Osteocyte (in vitro differentiated cells): ENCODE measurements around the gene CELF1. TPM values are rescaled to one million over a fixed set of nuclear protein-coding genes. Genes with fewer than 3 reads are reported as not detected.

Experiments used
- DNase-seq: peaks from one replicate; pipeline ENCODE4 v3.0.0; 2021; ENCODE audit warnings: mixed read lengths; ENCODE audit not compliant: unreplicated experiment; ENCODE audit errors: extremely low spot score
- H3K27ac Mint-ChIP-seq: one replicate; pipeline ENCODE4 v1.8.0; 2021; ENCODE audit warnings: mild to moderate bottlenecking, mixed read lengths; ENCODE audit not compliant: unreplicated experiment
- H3K27me3 Mint-ChIP-seq: one replicate; pipeline ENCODE4 v1.8.0; 2021; ENCODE audit warnings: mixed read lengths; ENCODE audit not compliant: unreplicated experiment
- H3K36me3 Mint-ChIP-seq: one replicate; pipeline ENCODE4 v1.8.0; 2021; ENCODE audit warnings: mixed read lengths; ENCODE audit not compliant: unreplicated experiment
- H3K4me1 Mint-ChIP-seq: one replicate; pipeline ENCODE4 v1.8.0; 2021; ENCODE audit warnings: mixed read lengths; ENCODE audit not compliant: unreplicated experiment
- H3K4me3 Mint-ChIP-seq: one replicate; pipeline ENCODE4 v1.8.0; 2021; ENCODE audit warnings: mild to moderate bottlenecking, moderate library complexity, mixed read lengths; ENCODE audit not compliant: unreplicated experiment
- H3K9me3 Mint-ChIP-seq: one replicate; pipeline ENCODE4 v1.8.0; 2021; ENCODE audit warnings: mixed read lengths; ENCODE audit not compliant: unreplicated experiment
- total RNA-seq: library from RNA; stranded (reverse); gene quantifications from 2 replicates; pipeline ENCODE4 v1.2.1, GENCODE V29; 2021
- TF ChIP-seq, protein P1 (sequence below): fragments of 200-600 bp; sonication (generic); IDR thresholded peaks from 2 replicates; pipeline ENCODE4 v1.5.0; 2021; ENCODE audit warnings: antibody characterized with exemption, mild to moderate bottlenecking, moderate library complexity

The CELF1 gene
- total RNA-seq, 1 donor from 2014 or later = 88.6 TPM

DNA sequence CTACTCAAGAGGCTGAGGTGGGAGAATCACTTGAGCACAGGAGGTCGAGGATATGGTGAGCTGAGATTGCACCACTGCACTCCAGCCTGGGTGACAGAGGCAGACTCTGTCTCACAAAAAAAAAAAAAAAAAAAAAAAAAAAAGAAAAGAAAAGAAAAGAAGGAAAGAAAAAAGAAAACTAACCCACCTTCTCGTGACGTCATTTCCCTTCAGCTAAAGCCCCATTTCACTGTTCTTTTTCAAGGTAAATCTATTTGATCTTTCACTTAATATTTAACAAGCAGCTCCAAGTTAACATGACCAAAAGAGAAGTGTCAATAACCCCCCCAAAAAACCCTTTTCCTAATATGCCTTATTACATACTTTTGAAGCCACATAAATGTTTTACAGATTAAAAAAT lies 109.1 kb downstream of the CELF1 start:
- Mint-ChIP-seq H3K9me3 (no peaks in the 10 kb centered on the region), H3K27me3 (no peaks in the 10 kb centered on the region), H3K36me3 (no peaks in the 10 kb centered on the region), H3K27ac (no peak overlapping the region), H3K4me1 (no peaks in the 10 kb centered on the region), H3K4me3 (no peak overlapping the region)
- DNase-seq = no peak
- TF ChIP-seq, protein P1, sequence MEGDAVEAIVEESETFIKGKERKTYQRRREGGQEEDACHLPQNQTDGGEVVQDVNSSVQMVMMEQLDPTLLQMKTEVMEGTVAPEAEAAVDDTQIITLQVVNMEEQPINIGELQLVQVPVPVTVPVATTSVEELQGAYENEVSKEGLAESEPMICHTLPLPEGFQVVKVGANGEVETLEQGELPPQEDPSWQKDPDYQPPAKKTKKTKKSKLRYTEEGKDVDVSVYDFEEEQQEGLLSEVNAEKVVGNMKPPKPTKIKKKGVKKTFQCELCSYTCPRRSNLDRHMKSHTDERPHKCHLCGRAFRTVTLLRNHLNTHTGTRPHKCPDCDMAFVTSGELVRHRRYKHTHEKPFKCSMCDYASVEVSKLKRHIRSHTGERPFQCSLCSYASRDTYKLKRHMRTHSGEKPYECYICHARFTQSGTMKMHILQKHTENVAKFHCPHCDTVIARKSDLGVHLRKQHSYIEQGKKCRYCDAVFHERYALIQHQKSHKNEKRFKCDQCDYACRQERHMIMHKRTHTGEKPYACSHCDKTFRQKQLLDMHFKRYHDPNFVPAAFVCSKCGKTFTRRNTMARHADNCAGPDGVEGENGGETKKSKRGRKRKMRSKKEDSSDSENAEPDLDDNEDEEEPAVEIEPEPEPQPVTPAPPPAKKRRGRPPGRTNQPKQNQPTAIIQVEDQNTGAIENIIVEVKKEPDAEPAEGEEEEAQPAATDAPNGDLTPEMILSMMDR = no peak

DNA sequence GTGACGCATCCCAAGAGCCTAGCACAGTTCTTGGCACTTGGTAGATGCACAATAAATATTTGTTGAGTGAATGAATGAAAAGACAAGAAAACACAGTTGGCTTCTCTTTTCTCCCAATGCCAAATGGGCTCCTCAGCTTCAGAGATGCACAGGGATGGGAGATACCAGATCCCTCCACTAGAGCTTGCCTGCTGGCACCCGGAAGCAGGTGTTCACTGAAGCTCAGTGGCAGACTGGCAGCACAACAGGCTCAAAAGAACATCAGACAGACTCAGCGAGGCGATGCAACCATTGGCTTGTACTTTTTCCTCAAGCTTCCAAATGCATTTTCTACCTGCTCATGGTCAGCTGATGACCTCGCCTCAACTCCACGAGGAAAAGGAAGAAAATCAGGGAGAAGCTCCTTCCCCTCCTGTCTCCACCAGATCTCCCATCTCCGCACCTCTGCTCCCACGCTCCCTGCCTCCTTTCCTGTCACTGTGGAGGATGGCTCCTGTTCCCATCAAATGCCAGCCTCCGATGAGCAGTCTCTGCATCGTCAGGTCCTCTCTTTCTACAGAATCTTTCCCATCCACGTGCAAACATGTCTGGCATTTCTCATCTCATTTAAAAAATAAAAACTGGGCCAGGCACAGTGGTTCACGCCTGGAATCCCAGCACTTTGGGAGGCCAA lies 109.8 kb downstream of the CELF1 start:
- no peaks in the 10 kb centered on the region for H3K9me3 Mint-ChIP-seq
- no peaks in the 10 kb centered on the region for H3K36me3 Mint-ChIP-seq
- no peaks in the 10 kb centered on the region for H3K4me1 Mint-ChIP-seq
- TF ChIP-seq, protein P1 = no peak
- H3K27ac Mint-ChIP-seq = no peak overlapping the region
- H3K27me3 Mint-ChIP-seq = no peaks in the 10 kb centered on the region
- H3K4me3 Mint-ChIP-seq = no peak overlapping the region
- no peak for DNase-seq

DNA sequence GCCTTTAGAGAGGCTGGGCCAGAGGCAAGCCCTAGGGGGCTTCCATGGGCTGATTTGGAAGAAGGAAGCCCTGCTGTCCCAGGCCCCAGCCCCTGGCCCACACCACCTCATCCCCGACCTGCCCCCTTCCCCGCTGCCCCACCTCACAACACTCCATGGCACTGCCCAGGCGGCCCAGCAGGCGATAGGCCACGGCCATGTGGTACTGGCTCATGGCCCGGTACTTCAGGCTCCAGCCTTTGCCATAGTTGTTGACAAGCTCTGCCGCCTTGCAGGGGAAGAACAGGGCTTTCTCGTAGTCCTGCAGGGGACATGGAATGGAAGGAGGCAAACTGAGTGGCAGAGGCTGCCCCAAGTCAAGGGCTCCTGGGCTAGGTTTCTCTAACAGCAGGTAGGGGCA lies 110.4 kb downstream of the CELF1 start:
- no peak for DNase-seq
- Mint-ChIP-seq H3K27me3 (no peaks in the 10 kb centered on the region), H3K4me3 (no peak overlapping the region), H3K27ac (no peak overlapping the region), H3K36me3 (no peaks in the 10 kb centered on the region), H3K4me1 (no peaks in the 10 kb centered on the region), H3K9me3 (no peaks in the 10 kb centered on the region)
- TF ChIP-seq, protein P1 = no peak

DNA sequence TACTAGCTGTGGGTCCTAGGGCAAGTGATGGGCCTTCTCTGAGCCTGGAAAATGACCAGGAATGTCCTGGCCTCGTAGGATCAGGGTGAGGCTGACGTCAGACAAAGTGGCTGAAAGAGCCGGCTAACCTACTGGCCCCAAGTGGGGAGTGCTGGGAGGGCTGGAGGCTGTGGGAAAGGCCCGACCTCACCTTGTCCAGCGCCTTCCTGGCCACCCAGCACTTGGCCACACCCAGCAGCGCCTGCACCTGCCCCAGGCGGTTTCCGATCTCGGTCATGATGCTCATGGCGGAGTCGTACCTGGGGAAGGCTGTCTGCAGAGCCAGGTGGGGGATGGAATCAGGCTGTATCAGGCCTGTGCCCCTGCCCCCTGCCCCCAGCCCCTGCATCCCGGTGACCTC lies 111.5 kb downstream of the CELF1 start:
- no peak overlapping the region for H3K27ac Mint-ChIP-seq
- H3K4me1 Mint-ChIP-seq = no peaks in the 10 kb centered on the region
- no peak overlapping the region for H3K4me3 Mint-ChIP-seq
- H3K36me3 Mint-ChIP-seq = no peaks in the 10 kb centered on the region
- no peaks in the 10 kb centered on the region for H3K9me3 Mint-ChIP-seq
- TF ChIP-seq, protein P1 = no peak
- no peak for DNase-seq
- no peaks in the 10 kb centered on the region for H3K27me3 Mint-ChIP-seq

DNA sequence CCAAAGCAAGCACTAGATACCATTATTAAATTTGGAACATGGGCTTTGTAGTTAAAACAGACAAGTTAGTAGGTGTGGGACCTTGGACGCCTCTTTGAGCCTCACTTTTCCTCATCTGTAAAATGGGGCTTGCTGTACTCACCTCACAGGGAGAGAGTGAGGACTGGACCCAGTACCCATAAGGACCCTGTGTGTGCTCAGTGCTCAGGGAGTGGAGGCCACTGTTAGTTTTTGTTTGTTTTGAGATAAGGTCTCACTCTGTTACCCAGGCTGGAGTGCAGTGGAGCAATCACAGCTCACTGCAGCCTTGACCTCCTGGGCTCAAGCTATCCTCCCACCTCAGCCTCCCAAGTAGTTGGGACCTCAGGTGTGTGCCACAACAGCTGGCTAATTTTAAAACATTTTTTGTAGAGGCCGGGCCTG lies 112.9 kb downstream of the CELF1 start:
- no peaks in the 10 kb centered on the region for H3K9me3 Mint-ChIP-seq
- H3K4me1 Mint-ChIP-seq = no peaks in the 10 kb centered on the region
- no peak for DNase-seq
- TF ChIP-seq, protein P1 = no peak
- H3K4me3 Mint-ChIP-seq = no peak overlapping the region
- H3K27ac Mint-ChIP-seq = no peak overlapping the region
- H3K36me3 Mint-ChIP-seq = no peaks in the 10 kb centered on the region
- H3K27me3 Mint-ChIP-seq = no peaks in the 10 kb centered on the region
